Measurements from ENCODE around the gene COPS7A.
A peak's percentile ranks its signal among the peaks of the same experiment; 100 is the strongest.

GRCh38 chr12:6735448-6736191 is 11.8 kb downstream of the COPS7A start:
- TF ChIP-seq CTCF (conservative IDR thresholded peaks at IDR 0.05; ENCODE audit: low read length) (peak; percentile 76), EZH2phosphoT487 (IDR thresholded peaks at IDR 0.05; ENCODE audit: borderline replicate concordance, low read depth, low read length) (no peak)
